ENCODE measurements around the gene SETD2. TPM values are rescaled to one million over a fixed set of nuclear protein-coding genes. Genes with fewer than 3 reads are reported as not detected.

Gene SETD2
- total and polyA plus RNA-seq, 2 experiments from 2014 or later = 16.7 to 45.2 TPM

- no peak overlapping the region; the same call in 1 of the 2 replicates for H3K27ac ChIP-seq (ENCODE audit: low read depth)
- no peak overlapping the region for H3K4me3 Mint-ChIP-seq
- no peak overlapping the region for H3K27ac Mint-ChIP-seq
- peaks cover 9% of the 10 kb centered on the region; the same call in 1 of the 2 replicates for H4K20me1 ChIP-seq (replicated peaks; ENCODE audit: insufficient read depth)
- H3K9me3 Mint-ChIP-seq = no peaks in the 10 kb centered on the region
- H3F3A ChIP-seq (replicated peaks; ENCODE audit: low read depth) = no peaks in the 10 kb centered on the region
- H3K27me3 Mint-ChIP-seq (ENCODE audit: insufficient read depth, low read depth, poor library complexity) = no peaks in the 10 kb centered on the region
- no peaks in the 10 kb centered on the region for H3K27me3 ChIP-seq (ENCODE audit: insufficient read depth)
- H3K79me2 ChIP-seq (replicated peaks; ENCODE audit: insufficient read depth) = peaks cover 21% of the 10 kb centered on the region; the same call in 1 of the 2 replicates
- no peaks in the 10 kb centered on the region for H3K4me1 ChIP-seq (ENCODE audit: insufficient read depth)
- no peak overlapping the region for H3K4me3 ChIP-seq
- H3K36me3 Mint-ChIP-seq (ENCODE audit: low read depth) = peaks cover 17% of the 10 kb centered on the region; the same call in 2 of the 3 replicates
- DNase-seq (ENCODE audit: low spot score) (no peak), ATAC-seq (no peak)
- H3K9me2 ChIP-seq (ENCODE audit: insufficient read depth) = no peaks in the 10 kb centered on the region
- no peaks in the 10 kb centered on the region for H3K4me1 Mint-ChIP-seq
- TF ChIP-seq EZH2phosphoT487 (IDR thresholded peaks at IDR 0.05; ENCODE audit: unreplicated experiment) (no peak), ZNF462 (CRISPR knock-in tag; IDR thresholded peaks at IDR 0.05) (no peak), EZH2 (IDR thresholded peaks at IDR 0.05; ENCODE audit: low read depth, unreplicated experiment) (no peak), STAT1 (IDR thresholded peaks at IDR 0.05; ENCODE audit: unreplicated experiment) (no peak), CREB1 (CRISPR knock-in tag; IDR thresholded peaks at IDR 0.05; ENCODE audit: low read depth) (no peak), POLR2AphosphoS5 (IDR thresholded peaks at IDR 0.05; ENCODE audit: low read depth) (no peak)
- no peak overlapping the region for H3K4me2 ChIP-seq
- H3K36me3 ChIP-seq (ENCODE audit: insufficient read depth) = peaks cover 6% of the 10 kb centered on the region; the same call in 1 of the 2 replicates
- no peak overlapping the region for H2AFZ ChIP-seq
These were observed 98.2 kb downstream of the SETD2 start for GRCh38 chr3:47065681-47066080.

GRCh38 chr3:47065058-47065457, 98.9 kb downstream of the SETD2 start:
- Histone ChIP-seq H3K79me2 (replicated peaks; ENCODE audit: insufficient read depth) (peaks cover 16% of the 10 kb centered on the region; the same call in 1 of the 2 replicates), H3K27ac (ENCODE audit: low read depth) (no peak overlapping the region; the same call in 1 of the 2 replicates), H3K9me2 (ENCODE audit: insufficient read depth) (no peaks in the 10 kb centered on the region), H3K36me3 (ENCODE audit: insufficient read depth) (peaks cover 6% of the 10 kb centered on the region; the same call in 1 of the 2 replicates), H3F3A (replicated peaks; ENCODE audit: low read depth) (no peaks in the 10 kb centered on the region), H3K27me3 (ENCODE audit: insufficient read depth) (no peaks in the 10 kb centered on the region), H3K4me3 (no peak overlapping the region), H2AFZ (no peak overlapping the region), H3K4me2 (no peak overlapping the region), H3K4me1 (ENCODE audit: insufficient read depth) (no peaks in the 10 kb centered on the region), H4K20me1 (replicated peaks; ENCODE audit: insufficient read depth) (0 out of 2 replicates have a peak, but pooled peaks cover 4% of the 10 kb centered on the region)
- H3K4me3 Mint-ChIP-seq = no peak overlapping the region
- no peaks in the 10 kb centered on the region for H3K27me3 Mint-ChIP-seq (ENCODE audit: insufficient read depth, low read depth, poor library complexity)
- no peaks in the 10 kb centered on the region for H3K9me3 Mint-ChIP-seq
- H3K4me1 Mint-ChIP-seq = no peaks in the 10 kb centered on the region
- ATAC-seq = no peak
- H3K27ac Mint-ChIP-seq = no peak overlapping the region
- DNase-seq (ENCODE audit: low spot score) = no peak
- H3K36me3 Mint-ChIP-seq (ENCODE audit: low read depth) = peaks cover 15% of the 10 kb centered on the region; the same call in 2 of the 3 replicates
- TF ChIP-seq EZH2phosphoT487 (IDR thresholded peaks at IDR 0.05; ENCODE audit: unreplicated experiment) (no peak), ZNF462 (CRISPR knock-in tag; IDR thresholded peaks at IDR 0.05) (no peak)

Data from GM23338 (cell line).